Measurements from ENCODE around the gene VANGL2. TPM values are rescaled to one million over a fixed set of nuclear protein-coding genes. Genes with fewer than 3 reads are reported as not detected.

Gene VANGL2
- total and polyA plus RNA-seq, 9 of the 15 experiments (the other 6 are each of a cell fraction or from before 2014, with no cell fraction given) = 0.28 to 4.0 (median 0.98) TPM

GRCh38 chr1:160472112-160472511, 71.7 kb downstream of the VANGL2 start:
- Histone ChIP-seq H3K27ac (ENCODE audit: extremely low read depth, low read depth, low read length) (no peak overlapping the region), H3K9ac (ENCODE audit: insufficient read depth in 1 of 2, low read depth in 2 of 2, low read length in 2 of 2) (no peak overlapping the region), H3K36me3 (ENCODE audit: control insufficient read depth, insufficient read depth, low read length) (no peaks in the 10 kb centered on the region), H3K4me1 (replicated peaks in 1 of 2; ENCODE audit: control insufficient read depth in 2 of 2, insufficient read depth in 2 of 2, low read length in 2 of 2) (no peaks in the 10 kb centered on the region; a peak in 1 of 5 replicates), H3K4me2 (ENCODE audit: insufficient read depth, low read length) (no peak overlapping the region), H3K9me3 (replicated peaks; ENCODE audit: control insufficient read depth, insufficient read depth, low read depth, low read length) (no peaks in the 10 kb centered on the region), H3K9me1 (ENCODE audit: control insufficient read depth, insufficient read depth, low read length) (no peaks in the 10 kb centered on the region), H3K27me3 (ENCODE audit: control insufficient read depth in 2 of 2, insufficient read depth in 2 of 2, low read length in 2 of 2) (no peaks in the 10 kb centered on the region), H3K79me2 (ENCODE audit: control insufficient read depth, insufficient read depth, low read length) (no peaks in the 10 kb centered on the region), H4K20me1 (replicated peaks; ENCODE audit: control insufficient read depth, insufficient read depth, low read length) (no peaks in the 10 kb centered on the region), H3K4me3 (no peak overlapping the region), H2AFZ (ENCODE audit: low read depth, low read length) (no peak overlapping the region)
- intact Hi-C loops (cut with micrococcal nuclease) (no loop called here), in situ Hi-C loops (cut with MboI) (no loop called here)
- CTCF ChIA-PET (ENCODE audit: low intra/inter-chr PET ratio) = no interaction called here
- FAIRE-seq (no peak), ATAC-seq (no peak), DNase-seq (ENCODE audit: extremely low read depth in 1 of 4, low spot score in 3 of 4) (no peak)
- WGBS (ENCODE audit: insufficient coverage, low coverage, missing lambda C conversion rate) = 34% methylated on average over 3 of the region's 3 CpGs
- TF ChIP-seq, protein P1, sequence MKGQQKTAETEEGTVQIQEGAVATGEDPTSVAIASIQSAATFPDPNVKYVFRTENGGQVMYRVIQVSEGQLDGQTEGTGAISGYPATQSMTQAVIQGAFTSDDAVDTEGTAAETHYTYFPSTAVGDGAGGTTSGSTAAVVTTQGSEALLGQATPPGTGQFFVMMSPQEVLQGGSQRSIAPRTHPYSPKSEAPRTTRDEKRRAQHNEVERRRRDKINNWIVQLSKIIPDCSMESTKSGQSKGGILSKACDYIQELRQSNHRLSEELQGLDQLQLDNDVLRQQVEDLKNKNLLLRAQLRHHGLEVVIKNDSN (CRISPR knock-in tag; IDR thresholded peaks at IDR 0.05) = no peak
- TF ChIP-seq BCOR (IDR thresholded peaks at IDR 0.05) = peak; percentile 43; the same call in 1 of the 2 replicates
- no peak for TF ChIP-seq GATA2 (CRISPR knock-in tag; IDR thresholded peaks at IDR 0.05)
- no peak for TF ChIP-seq ZNF764 (CRISPR knock-in tag; IDR thresholded peaks at IDR 0.05; ENCODE audit: low read depth)
- TF ChIP-seq, protein P2, sequence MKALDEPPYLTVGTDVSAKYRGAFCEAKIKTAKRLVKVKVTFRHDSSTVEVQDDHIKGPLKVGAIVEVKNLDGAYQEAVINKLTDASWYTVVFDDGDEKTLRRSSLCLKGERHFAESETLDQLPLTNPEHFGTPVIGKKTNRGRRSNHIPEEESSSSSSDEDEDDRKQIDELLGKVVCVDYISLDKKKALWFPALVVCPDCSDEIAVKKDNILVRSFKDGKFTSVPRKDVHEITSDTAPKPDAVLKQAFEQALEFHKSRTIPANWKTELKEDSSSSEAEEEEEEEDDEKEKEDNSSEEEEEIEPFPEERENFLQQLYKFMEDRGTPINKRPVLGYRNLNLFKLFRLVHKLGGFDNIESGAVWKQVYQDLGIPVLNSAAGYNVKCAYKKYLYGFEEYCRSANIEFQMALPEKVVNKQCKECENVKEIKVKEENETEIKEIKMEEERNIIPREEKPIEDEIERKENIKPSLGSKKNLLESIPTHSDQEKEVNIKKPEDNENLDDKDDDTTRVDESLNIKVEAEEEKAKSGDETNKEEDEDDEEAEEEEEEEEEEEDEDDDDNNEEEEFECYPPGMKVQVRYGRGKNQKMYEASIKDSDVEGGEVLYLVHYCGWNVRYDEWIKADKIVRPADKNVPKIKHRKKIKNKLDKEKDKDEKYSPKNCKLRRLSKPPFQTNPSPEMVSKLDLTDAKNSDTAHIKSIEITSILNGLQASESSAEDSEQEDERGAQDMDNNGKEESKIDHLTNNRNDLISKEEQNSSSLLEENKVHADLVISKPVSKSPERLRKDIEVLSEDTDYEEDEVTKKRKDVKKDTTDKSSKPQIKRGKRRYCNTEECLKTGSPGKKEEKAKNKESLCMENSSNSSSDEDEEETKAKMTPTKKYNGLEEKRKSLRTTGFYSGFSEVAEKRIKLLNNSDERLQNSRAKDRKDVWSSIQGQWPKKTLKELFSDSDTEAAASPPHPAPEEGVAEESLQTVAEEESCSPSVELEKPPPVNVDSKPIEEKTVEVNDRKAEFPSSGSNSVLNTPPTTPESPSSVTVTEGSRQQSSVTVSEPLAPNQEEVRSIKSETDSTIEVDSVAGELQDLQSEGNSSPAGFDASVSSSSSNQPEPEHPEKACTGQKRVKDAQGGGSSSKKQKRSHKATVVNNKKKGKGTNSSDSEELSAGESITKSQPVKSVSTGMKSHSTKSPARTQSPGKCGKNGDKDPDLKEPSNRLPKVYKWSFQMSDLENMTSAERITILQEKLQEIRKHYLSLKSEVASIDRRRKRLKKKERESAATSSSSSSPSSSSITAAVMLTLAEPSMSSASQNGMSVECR (CRISPR knock-in tag; IDR thresholded peaks at IDR 0.05) = no peak
- TF ChIP-seq RBM25 (IDR thresholded peaks at IDR 0.05; ENCODE audit: low read depth, low read length, severe bottlenecking) = peak; percentile 81
- TF ChIP-seq ZFP36 (IDR thresholded peaks at IDR 0.05; ENCODE audit: low read depth, low read length, partially characterized antibody) = no peak
- TF ChIP-seq SMAD1 (IDR thresholded peaks at IDR 0.05; ENCODE audit: low read depth, low read length, partially characterized antibody) = no peak
- TF ChIP-seq HDAC8 (tag; IDR thresholded peaks at IDR 0.05) = no peak
- no peak for TF ChIP-seq ZNF134 (CRISPR knock-in tag; conservative IDR thresholded peaks at IDR 0.05)
- TF ChIP-seq NFYB (IDR thresholded peaks at IDR 0.05; ENCODE audit: extremely low read depth, insufficient read length) = no peak
- no peak for TF ChIP-seq CEBPG (CRISPR knock-in tag; IDR thresholded peaks at IDR 0.05)
- TF ChIP-seq CEBPG (tag; conservative IDR thresholded peaks at IDR 0.05 in 1 of 2, IDR thresholded peaks at IDR 0.05 in 1 of 2) = no peak
- no TSS peak for BruUV-seq (replicated peaks)
- POLR2A ChIA-PET = no interaction called here

Measured in K562 (cell line).